HepG2 (cell line): ENCODE results near the gene TCF25.
"Not testable (repeated sequence)": the region's sequence is repeated elsewhere in the genome, so short reads cannot be mapped to it uniquely, and the experiment has no call there.

ENCODE experiments used
- POLR2A ChIP-seq, 2 experiments: IDR thresholded peaks; 2 replicates each; pipeline ENCODE4 v1.6.1; 2011; ENCODE audit warnings: low read depth in 2 of 2, low read length in 2 of 2, mild to moderate bottlenecking in 1 of 2, moderate library complexity in 1 of 2; ENCODE audit not compliant: insufficient read depth in 1 of 2
- POLR2AphosphoS5 ChIP-seq: IDR thresholded peaks from 2 replicates; pipeline ENCODE4 v1.6.1; 2012; ENCODE audit warnings: low read depth, low read length
- TAF1 ChIP-seq: sonication (generic); formaldehyde crosslinking; IDR thresholded peaks from 2 replicates; pipeline ENCODE4 v1.4.0; 2020; ENCODE audit warnings: missing genetic modification reagents
- ZBTB7B ChIP-seq: sonication (generic); formaldehyde crosslinking; IDR thresholded peaks from 2 replicates; pipeline ENCODE4 v1.4.0; 2020; ENCODE audit warnings: missing genetic modification reagents
- ZC3H13 ChIP-seq: sonication (generic); formaldehyde crosslinking; IDR thresholded peaks from 2 replicates; pipeline ENCODE4 v1.8.1; 2023; ENCODE audit warnings: mild to moderate bottlenecking, missing genetic modification reagents, moderate library complexity
- TF ChIP-seq, protein P1 (sequence below): sonication (generic); formaldehyde crosslinking; IDR thresholded peaks from 2 replicates; pipeline ENCODE4 v1.5.0; 2020; ENCODE audit warnings: mild to moderate bottlenecking, missing genetic modification reagents, moderate library complexity
- TF ChIP-seq, protein P2 (sequence below): IDR thresholded peaks from 2 replicates; pipeline ENCODE4 v1.6.1; 2016; ENCODE audit warnings: mild to moderate bottlenecking, missing biosample characterization, missing genetic modification reagents
- TF ChIP-seq, protein P3 (sequence below): sonication (generic); formaldehyde crosslinking; IDR thresholded peaks from 2 replicates; pipeline ENCODE4 v1.4.0; 2020; ENCODE audit warnings: missing genetic modification reagents

DNA sequence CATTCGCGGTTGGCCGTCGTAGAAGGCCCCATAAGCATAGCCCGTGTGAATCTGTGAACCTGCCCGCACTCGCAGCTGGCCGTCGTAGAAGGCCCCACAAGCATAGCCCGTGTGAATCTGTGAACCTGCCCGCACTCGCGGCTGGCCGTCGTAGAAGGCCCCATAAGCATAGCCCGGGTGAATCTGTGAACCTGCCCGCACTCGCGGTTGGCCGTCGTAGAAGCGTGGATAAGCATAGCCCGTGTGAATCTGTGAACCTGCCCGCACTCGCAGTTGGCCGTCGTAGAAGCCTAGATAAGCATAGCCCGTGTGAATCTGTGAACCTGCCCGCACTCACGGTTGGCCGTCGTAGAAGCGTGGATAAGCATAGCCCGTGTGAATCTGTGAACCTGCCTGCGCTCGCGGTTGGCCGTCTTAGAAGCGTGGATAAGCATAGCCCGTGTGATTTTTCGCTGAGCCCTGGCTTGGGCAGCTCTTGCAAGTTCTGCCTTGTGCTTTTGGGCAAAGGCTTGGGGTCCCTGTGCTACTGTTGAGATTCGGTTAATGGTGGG lies 38.5 kb upstream of the TCF25 start:
- peak; percentile 76; the same call in 1 of the 2 replicates for TF ChIP-seq ZC3H13 (CRISPR knock-in tag)
- not testable (repeated sequence) for TF ChIP-seq POLR2A (IDR thresholded peaks at IDR 0.05; ENCODE audit: insufficient read depth in 1 of 2, low read depth in 2 of 2, low read length in 2 of 2); ZBTB7B (CRISPR knock-in tag); TAF1 (CRISPR knock-in tag); POLR2AphosphoS5
- TF ChIP-seq, protein P1, sequence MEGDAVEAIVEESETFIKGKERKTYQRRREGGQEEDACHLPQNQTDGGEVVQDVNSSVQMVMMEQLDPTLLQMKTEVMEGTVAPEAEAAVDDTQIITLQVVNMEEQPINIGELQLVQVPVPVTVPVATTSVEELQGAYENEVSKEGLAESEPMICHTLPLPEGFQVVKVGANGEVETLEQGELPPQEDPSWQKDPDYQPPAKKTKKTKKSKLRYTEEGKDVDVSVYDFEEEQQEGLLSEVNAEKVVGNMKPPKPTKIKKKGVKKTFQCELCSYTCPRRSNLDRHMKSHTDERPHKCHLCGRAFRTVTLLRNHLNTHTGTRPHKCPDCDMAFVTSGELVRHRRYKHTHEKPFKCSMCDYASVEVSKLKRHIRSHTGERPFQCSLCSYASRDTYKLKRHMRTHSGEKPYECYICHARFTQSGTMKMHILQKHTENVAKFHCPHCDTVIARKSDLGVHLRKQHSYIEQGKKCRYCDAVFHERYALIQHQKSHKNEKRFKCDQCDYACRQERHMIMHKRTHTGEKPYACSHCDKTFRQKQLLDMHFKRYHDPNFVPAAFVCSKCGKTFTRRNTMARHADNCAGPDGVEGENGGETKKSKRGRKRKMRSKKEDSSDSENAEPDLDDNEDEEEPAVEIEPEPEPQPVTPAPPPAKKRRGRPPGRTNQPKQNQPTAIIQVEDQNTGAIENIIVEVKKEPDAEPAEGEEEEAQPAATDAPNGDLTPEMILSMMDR (CRISPR knock-in tag), result not testable (repeated sequence)
- TF ChIP-seq, protein P2, sequence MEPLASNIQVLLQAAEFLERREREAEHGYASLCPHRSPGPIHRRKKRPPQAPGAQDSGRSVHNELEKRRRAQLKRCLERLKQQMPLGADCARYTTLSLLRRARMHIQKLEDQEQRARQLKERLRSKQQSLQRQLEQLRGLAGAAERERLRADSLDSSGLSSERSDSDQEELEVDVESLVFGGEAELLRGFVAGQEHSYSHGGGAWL (CRISPR knock-in tag), result not testable (repeated sequence)
- TF ChIP-seq, protein P3, sequence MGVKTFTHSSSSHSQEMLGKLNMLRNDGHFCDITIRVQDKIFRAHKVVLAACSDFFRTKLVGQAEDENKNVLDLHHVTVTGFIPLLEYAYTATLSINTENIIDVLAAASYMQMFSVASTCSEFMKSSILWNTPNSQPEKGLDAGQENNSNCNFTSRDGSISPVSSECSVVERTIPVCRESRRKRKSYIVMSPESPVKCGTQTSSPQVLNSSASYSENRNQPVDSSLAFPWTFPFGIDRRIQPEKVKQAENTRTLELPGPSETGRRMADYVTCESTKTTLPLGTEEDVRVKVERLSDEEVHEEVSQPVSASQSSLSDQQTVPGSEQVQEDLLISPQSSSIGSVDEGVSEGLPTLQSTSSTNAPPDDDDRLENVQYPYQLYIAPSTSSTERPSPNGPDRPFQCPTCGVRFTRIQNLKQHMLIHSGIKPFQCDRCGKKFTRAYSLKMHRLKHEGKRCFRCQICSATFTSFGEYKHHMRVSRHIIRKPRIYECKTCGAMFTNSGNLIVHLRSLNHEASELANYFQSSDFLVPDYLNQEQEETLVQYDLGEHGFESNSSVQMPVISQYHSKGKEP (CRISPR knock-in tag), result not testable (repeated sequence)
